Coronary artery (tissue), 2 donors: ENCODE data around the gene TRIM56.
"Not testable (repeated sequence)": the region's sequence is repeated elsewhere in the genome, so short reads cannot be mapped to it uniquely, and the experiment has no call there.

Experiments used
- DNase-seq: peaks from one replicate; pipeline ENCODE4 v3.0.0-alpha.2; 2017; ENCODE audit warnings: low spot score
- H3K27ac ChIP-seq, 2 donors: fragments of 200-600 bp; sonication (generic); one replicate each; pipeline ENCODE4 v1.5.1; 2016 to 2019
- H3K4me3 ChIP-seq: fragments of 200-600 bp; sonication (generic); 2 replicates; pipeline ENCODE4 v1.5.1; 2016; ENCODE audit warnings: mild to moderate bottlenecking, moderate library complexity
- TF ChIP-seq, protein P1 (sequence below): fragments of 200-600 bp; sonication (generic); IDR thresholded peaks from one replicate; pipeline ENCODE4 v1.5.1; 2019; ENCODE audit warnings: antibody characterized with exemption

Gene TRIM56

DNA sequence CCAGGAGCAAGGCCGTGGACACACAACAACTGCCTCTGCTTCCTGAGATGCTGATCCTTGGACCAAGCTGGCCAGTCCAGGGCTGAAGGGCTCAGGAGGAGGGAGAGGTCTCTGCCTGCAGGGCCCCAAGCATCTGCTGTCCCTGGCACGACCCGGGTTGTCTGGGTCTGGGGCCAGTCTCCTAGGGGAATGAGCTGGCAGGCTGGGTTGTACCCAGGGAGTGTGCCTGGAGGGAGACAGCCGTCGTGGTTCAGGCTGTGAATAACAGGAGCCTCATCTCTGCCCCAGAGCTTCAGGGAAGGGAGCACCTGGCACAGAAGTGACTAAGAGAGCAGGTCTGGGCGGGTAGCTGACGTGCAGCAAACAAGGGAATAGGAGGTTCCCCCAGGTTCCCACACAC is 23.7 kb downstream of the TRIM56 start:
- no peak for DNase-seq
- peak overlapping the region; percentile 31 to 38 for H3K27ac ChIP-seq
- H3K4me3 ChIP-seq: no peak overlapping the region
- TF ChIP-seq, protein P1, sequence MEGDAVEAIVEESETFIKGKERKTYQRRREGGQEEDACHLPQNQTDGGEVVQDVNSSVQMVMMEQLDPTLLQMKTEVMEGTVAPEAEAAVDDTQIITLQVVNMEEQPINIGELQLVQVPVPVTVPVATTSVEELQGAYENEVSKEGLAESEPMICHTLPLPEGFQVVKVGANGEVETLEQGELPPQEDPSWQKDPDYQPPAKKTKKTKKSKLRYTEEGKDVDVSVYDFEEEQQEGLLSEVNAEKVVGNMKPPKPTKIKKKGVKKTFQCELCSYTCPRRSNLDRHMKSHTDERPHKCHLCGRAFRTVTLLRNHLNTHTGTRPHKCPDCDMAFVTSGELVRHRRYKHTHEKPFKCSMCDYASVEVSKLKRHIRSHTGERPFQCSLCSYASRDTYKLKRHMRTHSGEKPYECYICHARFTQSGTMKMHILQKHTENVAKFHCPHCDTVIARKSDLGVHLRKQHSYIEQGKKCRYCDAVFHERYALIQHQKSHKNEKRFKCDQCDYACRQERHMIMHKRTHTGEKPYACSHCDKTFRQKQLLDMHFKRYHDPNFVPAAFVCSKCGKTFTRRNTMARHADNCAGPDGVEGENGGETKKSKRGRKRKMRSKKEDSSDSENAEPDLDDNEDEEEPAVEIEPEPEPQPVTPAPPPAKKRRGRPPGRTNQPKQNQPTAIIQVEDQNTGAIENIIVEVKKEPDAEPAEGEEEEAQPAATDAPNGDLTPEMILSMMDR: no peak

DNA sequence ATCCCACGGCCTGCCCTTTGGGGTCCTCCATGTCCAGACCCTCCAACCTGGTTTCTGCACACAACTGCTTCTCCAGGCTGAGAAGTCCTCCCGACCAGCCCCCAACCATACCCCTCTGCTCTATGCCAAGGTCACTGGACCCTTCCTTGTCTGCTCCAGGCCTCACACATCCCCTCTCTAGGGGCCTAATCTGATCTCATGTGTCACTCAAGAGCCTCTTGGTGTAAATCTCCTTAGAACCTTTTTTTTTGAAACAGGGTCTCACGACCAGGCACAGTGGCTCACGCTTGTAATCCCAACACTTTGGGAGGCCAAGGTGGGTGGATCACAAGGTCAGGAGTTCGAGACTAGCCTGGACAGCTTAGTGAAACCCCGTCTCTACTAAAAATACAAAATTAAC is 24.1 kb downstream of the TRIM56 start:
- no peak for DNase-seq
- TF ChIP-seq, protein P1: no peak
- peak overlapping the region; percentile 31 to 38 for H3K27ac ChIP-seq
- no peak overlapping the region for H3K4me3 ChIP-seq

DNA sequence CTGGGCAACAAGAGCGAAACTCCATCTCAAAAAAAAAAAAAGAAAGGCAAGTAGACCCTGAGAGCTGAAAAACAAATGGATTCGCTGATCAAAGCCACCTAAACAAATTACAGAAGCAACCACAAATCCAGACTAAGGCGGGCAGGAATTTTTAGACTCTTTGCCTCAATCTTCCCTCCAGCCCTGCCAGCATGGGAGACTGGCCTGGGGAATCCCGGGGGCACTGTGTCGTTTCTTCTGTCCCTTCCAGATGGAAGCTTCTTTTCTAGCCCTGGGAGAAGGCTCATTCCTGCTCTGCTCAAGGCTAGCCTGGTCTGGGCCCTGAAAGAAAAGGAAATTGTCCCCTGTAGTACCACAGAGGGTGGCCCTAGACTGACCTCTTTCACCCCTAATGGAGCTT is 26.0 kb downstream of the TRIM56 start:
- TF ChIP-seq, protein P1: no peak
- DNase-seq: no peak
- Histone ChIP-seq H3K27ac (peak overlapping the region; percentile 79 to 80), H3K4me3 (no peak overlapping the region)

DNA sequence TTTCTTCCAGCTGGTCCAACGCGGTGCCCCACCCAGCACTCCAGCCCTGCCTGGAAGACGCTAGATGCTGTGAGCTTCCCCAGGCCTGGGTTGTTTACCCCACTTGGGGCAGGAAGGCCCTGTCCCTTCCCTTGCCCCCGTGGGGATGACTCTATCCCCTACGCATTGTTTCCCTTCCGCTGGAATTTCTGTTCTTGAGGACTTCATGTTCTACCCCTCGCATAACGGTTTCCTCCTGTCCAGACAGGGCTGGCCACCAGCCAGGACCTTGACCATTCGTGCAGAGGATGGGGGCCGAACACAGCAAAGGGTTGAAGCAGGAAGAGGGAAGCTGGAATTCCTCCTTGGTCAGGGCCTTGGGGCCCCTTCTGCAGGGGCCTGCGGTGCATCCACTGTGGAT is 27.0 kb downstream of the TRIM56 start:
- peak; percentile 89 for DNase-seq
- TF ChIP-seq, protein P1: no peak
- Histone ChIP-seq H3K27ac (peak overlapping the region; percentile 79 to 80), H3K4me3 (no peak overlapping the region)

DNA sequence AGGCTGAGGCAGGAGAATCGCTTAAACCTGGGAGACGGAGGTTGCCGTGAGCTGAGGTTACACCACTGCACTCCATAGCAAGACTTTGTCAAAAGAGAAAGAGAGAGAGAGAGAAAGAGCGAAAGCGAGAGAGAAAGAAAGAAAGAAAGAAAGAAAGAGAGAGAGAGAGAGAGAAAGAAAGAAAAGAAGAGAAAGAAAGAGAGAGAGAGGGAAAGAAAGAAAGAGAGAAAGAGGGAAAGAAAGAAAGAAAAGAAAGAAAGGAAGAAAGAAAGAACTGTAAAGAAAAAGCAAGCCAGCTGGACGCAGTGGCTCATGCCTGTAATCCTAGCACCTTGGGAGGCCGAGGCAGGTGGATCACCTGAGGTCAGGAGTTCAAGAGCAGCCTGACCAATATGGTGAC is 27.9 kb downstream of the TRIM56 start:
- H3K4me3 ChIP-seq, DNase-seq: not testable (repeated sequence)
- H3K27ac ChIP-seq: peak overlapping the region; percentile 79 to 80

DNA sequence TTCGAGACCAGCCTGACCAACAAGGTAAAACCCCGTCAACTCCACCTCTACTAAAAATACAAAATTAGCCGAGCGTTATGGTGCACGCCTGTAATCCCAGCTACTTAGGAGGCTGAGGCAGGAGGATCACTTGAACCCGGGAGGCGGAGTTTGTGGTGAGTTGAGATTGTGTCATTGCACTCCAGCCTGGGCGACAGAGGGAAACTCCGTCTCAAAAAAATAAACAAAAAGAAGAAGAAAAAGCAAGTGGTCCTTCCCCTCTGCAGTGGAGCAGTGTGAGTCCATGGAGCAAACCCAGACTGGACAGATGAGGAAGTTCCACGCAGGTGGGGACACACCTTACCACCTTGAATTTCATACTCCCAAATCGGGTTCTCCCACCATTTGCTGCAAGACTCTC is 28.6 kb downstream of the TRIM56 start:
- H3K4me3 ChIP-seq: no peak overlapping the region
- TF ChIP-seq, protein P1: no peak
- no peak for DNase-seq
- H3K27ac ChIP-seq: peak overlapping the region; percentile 12 to 70

DNA sequence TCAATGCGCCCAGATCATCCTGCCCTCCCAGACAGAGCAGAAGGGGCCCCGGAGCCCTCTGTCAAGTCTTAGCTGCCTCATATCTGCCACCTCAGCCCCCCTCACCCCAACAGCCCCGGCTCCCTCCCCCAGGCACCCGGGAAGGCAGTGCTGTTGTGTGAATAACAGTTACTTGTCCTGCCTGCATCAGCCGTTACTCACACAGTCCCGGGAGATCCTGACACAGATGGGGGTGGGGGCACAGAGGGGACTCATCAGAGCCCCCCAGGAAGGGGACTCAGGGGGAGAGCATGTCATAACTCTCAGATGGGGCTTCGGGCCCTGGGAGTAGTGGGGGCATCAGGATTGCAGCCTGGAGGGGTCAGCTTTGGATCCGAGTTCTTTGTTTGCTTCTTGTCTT is 29.2 kb downstream of the TRIM56 start:
- H3K4me3 ChIP-seq: no peak overlapping the region
- TF ChIP-seq, protein P1: no peak
- peak overlapping the region; percentile 12 to 70 for H3K27ac ChIP-seq

DNA sequence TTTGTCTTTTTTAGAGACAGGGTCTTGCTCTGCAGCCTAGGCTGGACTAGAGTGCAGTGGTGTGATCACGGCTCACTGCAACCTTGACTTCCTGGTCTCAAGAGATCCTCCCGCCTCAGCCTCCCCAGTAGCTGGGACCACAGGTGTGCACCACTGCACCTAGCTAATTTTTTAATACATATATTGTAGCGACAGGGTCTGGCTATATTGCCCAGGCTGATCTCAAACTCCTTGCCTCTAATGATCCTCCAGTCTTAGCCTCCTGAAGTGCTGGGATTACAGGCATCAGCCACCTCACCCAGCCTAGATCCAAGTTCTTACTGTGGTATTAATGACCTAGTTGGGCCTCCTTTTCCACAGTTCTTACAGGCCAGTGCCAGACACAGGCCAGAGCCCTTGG is 29.9 kb downstream of the TRIM56 start:
- Histone ChIP-seq H3K27ac (peak overlapping the region in 1 of 2 donors; percentile 49), H3K4me3 (no peak overlapping the region)
- TF ChIP-seq, protein P1: no peak
- DNase-seq: no peak

More for the DNA sequence above, 29.2 kb downstream of the TRIM56 start:
- DNase-seq: no peak
